Testis (tissue), 3 donors: ENCODE measurements around the gene SCLY. TPM values are rescaled to one million over a fixed set of nuclear protein-coding genes. Genes with fewer than 3 reads are reported as not detected.
"Not testable (repeated sequence)": the region's sequence is repeated elsewhere in the genome, so short reads cannot be mapped to it uniquely, and the experiment has no call there.

Source experiments
- DNase-seq: peaks from one replicate; pipeline ENCODE4 v3.0.0-alpha.2; 2019
- H3K27ac ChIP-seq, 2 donors: fragments of 200-600 bp; sonication (generic); one replicate each; pipeline ENCODE4 v1.5.1; 2019
- H3K27me3 ChIP-seq: fragments of 200-600 bp; sonication (generic); one replicate; pipeline ENCODE4 v1.5.1; 2019
- H3K36me3 ChIP-seq: fragments of 200-600 bp; sonication (generic); one replicate; pipeline ENCODE4 v1.5.1; 2017; ENCODE audit warnings: low read depth; ENCODE audit errors: missing control alignments
- H3K4me1 ChIP-seq: fragments of 200-600 bp; sonication (generic); one replicate; pipeline ENCODE4 v1.5.1; 2019
- H3K4me3 ChIP-seq, 2 donors: fragments of 200-600 bp; sonication (generic); one replicate each; pipeline ENCODE4 v1.5.1; 2017 to 2019
- H3K9me3 ChIP-seq: fragments of 200-600 bp; sonication (generic); one replicate; pipeline ENCODE4 v1.5.1; 2017
- POLR2A ChIP-seq: fragments of 450-650 bp; IDR thresholded peaks from one replicate; pipeline ENCODE4 v1.6.1; 2017; ENCODE audit warnings: antibody characterized with exemption, mild to moderate bottlenecking, moderate library complexity
- WGBS, 2 donors: methylation state at CpG; one replicate each; pipeline ENCODE4 v1.1.5; 2018; 5-methylcytosine and 5-hydroxymethylcytosine counted together
- intact Hi-C: fragments of 100-400 bp; cut with DNase I; formaldehyde crosslinking; loops from one replicate; pipeline ENCODE4 v1.15.1; 2023; ENCODE audit warnings: low total_unique reads
- polyA plus RNA-seq: library from polyadenylated mRNA; stranded (reverse); fragments of 350-450 nt; fragmentation: Illumina TruSeq; extraction: RNeasy Lipid Tissue Mini Kit (QIAGEN cat#74804); gene quantifications from one replicate; pipeline ENCODE4 v1.2.3, GENCODE V29; 2014; ENCODE audit warnings: low read depth, low replicate concordance; ENCODE audit not compliant: insufficient read depth
- total RNA-seq, 2 donors: library from RNA; depleted of rRNA; stranded (reverse); fragments of >200 nt; gene quantifications; one replicate each; pipeline ENCODE4 v1.2.3, GENCODE V29; 2016
- TF ChIP-seq, protein P1 (sequence below), 3 experiments: fragments of 450-650 bp in 2 of 3; fragments of 200-600 bp in 1 of 3; sonication (generic) in 1 of 3; IDR thresholded peaks; one replicate each; pipeline ENCODE4 v1.5.1; 2016 to 2019; ENCODE audit warnings: antibody characterized with exemption in 3 of 3, mild to moderate bottlenecking in 2 of 3, moderate library complexity in 1 of 3

SCLY gene
- total and polyA plus RNA-seq, 3 donors from 2014 or later, result 19.6 to 40.2 (median 24.6) TPM

DNA sequence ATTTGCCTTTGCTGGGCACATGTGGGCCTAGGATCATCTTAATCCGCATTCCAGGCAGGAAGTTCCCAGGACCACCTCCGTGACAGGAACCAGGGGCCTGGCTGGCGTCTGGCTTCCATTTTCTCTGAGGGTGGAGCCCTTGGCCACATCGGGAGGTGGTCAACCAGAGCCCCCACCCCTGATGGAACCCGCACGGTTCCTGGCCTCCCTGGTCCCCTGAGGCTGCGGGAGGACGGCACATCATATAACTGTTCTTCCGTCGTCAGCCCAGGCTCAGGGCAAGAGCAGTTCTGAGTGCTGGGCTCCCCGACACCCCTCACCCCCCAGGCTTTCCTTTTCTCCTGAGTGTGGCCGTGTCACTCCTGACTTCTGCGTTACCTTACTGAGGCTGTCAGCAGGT lies 52.8 kb downstream of the SCLY start:
- no peak overlapping the region for H3K4me3 ChIP-seq
- no peaks in the 10 kb centered on the region for H3K27me3 ChIP-seq
- no peak for TF ChIP-seq POLR2A
- TF ChIP-seq, protein P1, sequence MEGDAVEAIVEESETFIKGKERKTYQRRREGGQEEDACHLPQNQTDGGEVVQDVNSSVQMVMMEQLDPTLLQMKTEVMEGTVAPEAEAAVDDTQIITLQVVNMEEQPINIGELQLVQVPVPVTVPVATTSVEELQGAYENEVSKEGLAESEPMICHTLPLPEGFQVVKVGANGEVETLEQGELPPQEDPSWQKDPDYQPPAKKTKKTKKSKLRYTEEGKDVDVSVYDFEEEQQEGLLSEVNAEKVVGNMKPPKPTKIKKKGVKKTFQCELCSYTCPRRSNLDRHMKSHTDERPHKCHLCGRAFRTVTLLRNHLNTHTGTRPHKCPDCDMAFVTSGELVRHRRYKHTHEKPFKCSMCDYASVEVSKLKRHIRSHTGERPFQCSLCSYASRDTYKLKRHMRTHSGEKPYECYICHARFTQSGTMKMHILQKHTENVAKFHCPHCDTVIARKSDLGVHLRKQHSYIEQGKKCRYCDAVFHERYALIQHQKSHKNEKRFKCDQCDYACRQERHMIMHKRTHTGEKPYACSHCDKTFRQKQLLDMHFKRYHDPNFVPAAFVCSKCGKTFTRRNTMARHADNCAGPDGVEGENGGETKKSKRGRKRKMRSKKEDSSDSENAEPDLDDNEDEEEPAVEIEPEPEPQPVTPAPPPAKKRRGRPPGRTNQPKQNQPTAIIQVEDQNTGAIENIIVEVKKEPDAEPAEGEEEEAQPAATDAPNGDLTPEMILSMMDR (IDR thresholded peaks at IDR 0.05), result no peak
- DNase-seq, result no peak
- no peak overlapping the region for H3K27ac ChIP-seq
- intact Hi-C loops, result no loop called here
- H3K9me3 ChIP-seq, result no peaks in the 10 kb centered on the region
- WGBS, 2 donors, result 96 to 97% methylated on average over 11 to 13 of the region's 13 CpGs
- H3K4me1 ChIP-seq, result no peaks in the 10 kb centered on the region
- H3K36me3 ChIP-seq, result no peaks in the 10 kb centered on the region

DNA sequence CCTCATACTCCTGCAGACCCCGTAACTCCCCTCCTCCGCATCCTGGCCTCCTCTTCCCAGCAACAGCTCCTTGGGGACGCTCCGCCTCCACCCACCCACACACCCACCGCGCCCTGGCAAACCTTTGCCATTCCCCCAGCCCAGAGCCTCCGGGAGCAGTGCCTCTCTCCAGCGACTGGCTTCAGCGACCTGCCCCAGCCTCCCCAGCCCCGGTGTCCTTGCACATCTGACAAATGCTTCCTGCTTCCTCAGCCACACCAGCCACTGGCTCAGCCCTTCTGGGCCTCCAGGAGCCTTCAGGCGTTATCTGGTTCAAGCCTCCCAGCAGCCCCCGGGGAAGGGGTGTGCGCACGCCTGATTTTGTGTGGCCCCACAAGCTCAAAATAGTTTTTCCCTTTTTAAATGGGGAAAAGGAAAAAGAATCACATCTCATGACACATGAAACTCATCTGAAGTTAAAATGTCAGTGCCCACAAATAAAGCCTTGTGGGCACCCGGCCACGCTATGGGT lies 53.6 kb downstream of the SCLY start:
- no peak overlapping the region for H3K4me3 ChIP-seq
- H3K36me3 ChIP-seq, result no peaks in the 10 kb centered on the region
- H3K27ac ChIP-seq, result no peak overlapping the region
- TF ChIP-seq, protein P1 (IDR thresholded peaks at IDR 0.05), result no peak
- no peak for TF ChIP-seq POLR2A
- no peaks in the 10 kb centered on the region for H3K4me1 ChIP-seq
- H3K27me3 ChIP-seq, result no peaks in the 10 kb centered on the region
- WGBS, 2 donors, result 61 to 66% methylated on average over 15 to 16 of the region's 16 CpGs
- no peaks in the 10 kb centered on the region for H3K9me3 ChIP-seq
- intact Hi-C loops, result no loop called here
- no peak for DNase-seq

DNA sequence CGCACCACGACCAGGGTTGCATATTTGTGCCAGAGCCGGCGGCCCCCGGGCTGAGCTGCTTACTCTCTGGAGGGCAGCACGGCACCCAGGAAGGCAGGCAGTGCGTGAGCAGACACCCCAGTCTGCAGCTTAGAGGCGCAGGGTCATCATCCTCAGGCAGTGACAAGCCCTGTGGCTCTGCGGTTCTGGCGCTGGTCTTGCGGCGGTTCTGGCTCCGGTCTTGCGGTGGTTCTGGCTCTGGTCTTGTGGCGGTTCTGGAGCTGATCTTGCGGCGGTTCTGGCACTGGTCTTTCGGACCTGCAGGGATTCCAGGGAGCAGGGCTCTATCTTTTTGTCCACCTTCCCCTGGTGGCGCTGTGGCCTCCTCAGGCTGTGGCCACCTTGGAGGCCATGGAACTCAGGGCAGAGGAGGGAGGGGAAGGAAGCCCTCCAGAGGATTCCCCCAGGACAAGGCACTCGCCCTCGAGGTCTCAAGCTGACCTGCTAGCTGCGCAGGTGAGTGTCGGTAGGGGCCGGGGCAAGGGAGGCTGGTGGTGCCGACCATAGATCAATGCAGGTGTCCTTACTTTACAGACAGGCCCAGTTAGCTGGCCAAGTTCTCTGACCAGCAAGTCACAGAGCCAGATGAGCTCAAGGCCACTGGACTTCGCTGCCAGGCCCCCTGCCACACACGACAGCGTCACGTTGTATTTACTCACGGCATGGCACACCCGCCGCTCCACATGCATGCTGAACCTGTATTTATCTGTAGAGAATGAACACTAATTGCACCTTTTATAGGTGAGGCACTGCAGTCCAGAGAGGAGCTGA lies 54.3 kb downstream of the SCLY start:
- H3K9me3 ChIP-seq, result no peaks in the 10 kb centered on the region
- WGBS, 2 donors, result 80 to 90% methylated on average over 18 to 32 of the region's 32 CpGs
- no peak overlapping the region for H3K27ac ChIP-seq
- no peak for TF ChIP-seq POLR2A
- TF ChIP-seq, protein P1 (IDR thresholded peaks at IDR 0.05), result no peak
- no peaks in the 10 kb centered on the region for H3K4me1 ChIP-seq
- no peaks in the 10 kb centered on the region for H3K36me3 ChIP-seq
- H3K4me3 ChIP-seq, result no peak overlapping the region
- DNase-seq, result no peak
- intact Hi-C loops, result no loop called here
- H3K27me3 ChIP-seq, result no peaks in the 10 kb centered on the region

DNA sequence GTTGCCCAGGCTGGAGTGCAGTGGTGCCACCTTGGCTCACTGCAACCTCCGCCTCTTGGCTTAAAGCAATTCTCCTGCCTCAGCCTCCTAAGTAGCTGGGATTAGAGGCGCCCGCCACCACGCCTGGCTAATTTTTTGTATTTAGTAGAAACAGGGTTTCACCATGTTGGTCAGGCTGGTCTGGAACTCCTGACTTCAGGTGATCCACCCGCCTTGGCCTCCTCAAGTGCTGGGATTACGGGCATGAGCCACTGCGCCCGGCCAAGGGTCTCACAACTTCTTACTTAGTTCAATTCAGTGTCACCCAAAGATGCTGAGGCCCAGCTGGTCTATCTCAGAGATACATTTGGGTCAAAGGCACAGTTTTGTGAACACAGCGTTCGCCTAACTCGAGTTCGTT lies 54.9 kb downstream of the SCLY start:
- H3K27me3 ChIP-seq, result not testable (repeated sequence)
- 92 to 94% methylated on average over 12 of the region's 12 CpGs for WGBS, 2 donors

DNA sequence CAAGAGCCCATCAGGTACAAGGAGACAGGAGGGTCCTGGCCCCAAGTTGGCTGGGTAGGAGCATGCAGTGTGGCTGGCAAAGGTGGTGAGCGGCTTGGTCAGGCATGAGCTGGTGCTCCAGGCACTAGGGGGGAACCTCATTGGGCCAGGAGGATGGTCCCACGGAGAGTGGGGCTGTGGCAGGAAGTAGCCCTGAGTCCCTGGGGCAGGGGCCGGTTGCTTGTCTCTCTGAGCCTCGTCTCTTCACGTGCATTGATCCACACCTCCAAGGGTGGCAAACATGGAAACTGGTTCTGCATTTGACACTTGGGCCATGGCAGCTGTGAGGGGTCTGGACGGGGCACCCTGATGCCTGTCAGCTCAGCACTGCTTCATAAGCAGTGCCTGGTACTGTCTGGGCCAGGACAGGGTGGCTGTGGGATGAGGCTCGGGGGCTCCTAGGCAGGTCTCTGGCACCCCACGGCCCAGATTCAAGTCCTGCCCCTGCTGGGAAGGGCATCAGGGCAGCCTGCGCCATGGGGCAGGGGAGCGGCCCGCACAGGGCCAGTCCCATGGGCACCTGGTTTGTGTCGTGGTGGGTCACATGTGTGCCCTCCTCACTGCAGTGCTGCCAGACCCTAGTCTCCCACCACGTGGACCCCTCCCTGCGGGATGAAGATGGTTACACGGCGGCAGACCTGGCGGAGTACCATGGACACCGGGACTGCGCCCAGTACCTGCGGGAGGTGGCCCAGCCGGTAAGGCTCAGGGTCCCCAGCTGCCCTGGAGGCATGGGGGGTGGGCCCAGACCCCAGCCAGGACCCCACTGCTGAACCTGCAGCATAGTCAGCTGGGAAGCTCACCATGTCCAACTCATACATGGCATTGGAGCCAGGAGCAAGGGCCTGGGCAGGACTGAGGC lies 55.7 kb downstream of the SCLY start:
- intact Hi-C loops, result no loop called here
- TF ChIP-seq, protein P1 (IDR thresholded peaks at IDR 0.05), result no peak
- no peak for TF ChIP-seq POLR2A
- Histone ChIP-seq H3K4me3 (no peak overlapping the region), H3K9me3 (no peaks in the 10 kb centered on the region), H3K4me1 (no peaks in the 10 kb centered on the region), H3K36me3 (no peaks in the 10 kb centered on the region), H3K27me3 (no peaks in the 10 kb centered on the region), H3K27ac (no peak overlapping the region)
- DNase-seq, result no peak
- 88% methylated on average over 21 of the region's 21 CpGs; no CpG with 5 or more reads in 1 of the 2 donors for WGBS, 2 donors

More for the DNA sequence above, 54.9 kb downstream of the SCLY start:
- H3K9me3 ChIP-seq, H3K4me1 ChIP-seq, H3K27ac ChIP-seq, intact Hi-C loops, DNase-seq, H3K4me3 ChIP-seq, H3K36me3 ChIP-seq: not testable (repeated sequence)
